ENCODE measurements around the gene SMYD3. TPM values are rescaled to one million over a fixed set of nuclear protein-coding genes. Genes with fewer than 3 reads are reported as not detected.

SMYD3 gene
- total RNA-seq, 1 donor from 2014 or later: 29.3 TPM

DNA sequence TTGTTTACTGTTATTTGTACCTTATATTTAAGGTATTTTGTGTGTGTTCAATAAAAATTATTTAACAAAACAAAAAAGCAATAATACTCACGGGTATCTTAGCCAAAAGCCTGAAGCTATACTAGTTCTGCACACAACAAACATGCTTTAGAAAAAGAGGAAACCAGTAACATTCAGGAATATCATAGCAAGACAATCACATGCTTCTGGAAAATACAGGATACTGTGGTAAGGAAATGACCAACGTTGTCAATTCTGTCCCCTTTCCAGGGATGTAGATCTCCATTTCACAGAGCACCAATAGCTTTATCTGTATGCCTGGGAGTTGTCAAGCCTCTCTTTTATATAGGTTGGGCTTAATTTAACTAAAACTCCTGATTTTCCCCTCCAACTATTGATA is 288.4 kb downstream of the SMYD3 start:
- Mint-ChIP-seq H3K27ac (ENCODE audit: unreplicated experiment) (no peak overlapping the region), H3K4me3 (ENCODE audit: unreplicated experiment) (no peak overlapping the region), H3K27me3 (ENCODE audit: low read depth) (no peaks in the 10 kb centered on the region), H3K9me3 (ENCODE audit: low read depth) (no peaks in the 10 kb centered on the region), H3K36me3 (ENCODE audit: low read depth) (no peaks in the 10 kb centered on the region), H3K4me1 (ENCODE audit: low read depth) (peaks cover 35% of the 10 kb centered on the region)
- TF ChIP-seq, protein P1, sequence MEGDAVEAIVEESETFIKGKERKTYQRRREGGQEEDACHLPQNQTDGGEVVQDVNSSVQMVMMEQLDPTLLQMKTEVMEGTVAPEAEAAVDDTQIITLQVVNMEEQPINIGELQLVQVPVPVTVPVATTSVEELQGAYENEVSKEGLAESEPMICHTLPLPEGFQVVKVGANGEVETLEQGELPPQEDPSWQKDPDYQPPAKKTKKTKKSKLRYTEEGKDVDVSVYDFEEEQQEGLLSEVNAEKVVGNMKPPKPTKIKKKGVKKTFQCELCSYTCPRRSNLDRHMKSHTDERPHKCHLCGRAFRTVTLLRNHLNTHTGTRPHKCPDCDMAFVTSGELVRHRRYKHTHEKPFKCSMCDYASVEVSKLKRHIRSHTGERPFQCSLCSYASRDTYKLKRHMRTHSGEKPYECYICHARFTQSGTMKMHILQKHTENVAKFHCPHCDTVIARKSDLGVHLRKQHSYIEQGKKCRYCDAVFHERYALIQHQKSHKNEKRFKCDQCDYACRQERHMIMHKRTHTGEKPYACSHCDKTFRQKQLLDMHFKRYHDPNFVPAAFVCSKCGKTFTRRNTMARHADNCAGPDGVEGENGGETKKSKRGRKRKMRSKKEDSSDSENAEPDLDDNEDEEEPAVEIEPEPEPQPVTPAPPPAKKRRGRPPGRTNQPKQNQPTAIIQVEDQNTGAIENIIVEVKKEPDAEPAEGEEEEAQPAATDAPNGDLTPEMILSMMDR (IDR thresholded peaks at IDR 0.05): no peak
- no peak for DNase-seq (ENCODE audit: low spot score)

DNA sequence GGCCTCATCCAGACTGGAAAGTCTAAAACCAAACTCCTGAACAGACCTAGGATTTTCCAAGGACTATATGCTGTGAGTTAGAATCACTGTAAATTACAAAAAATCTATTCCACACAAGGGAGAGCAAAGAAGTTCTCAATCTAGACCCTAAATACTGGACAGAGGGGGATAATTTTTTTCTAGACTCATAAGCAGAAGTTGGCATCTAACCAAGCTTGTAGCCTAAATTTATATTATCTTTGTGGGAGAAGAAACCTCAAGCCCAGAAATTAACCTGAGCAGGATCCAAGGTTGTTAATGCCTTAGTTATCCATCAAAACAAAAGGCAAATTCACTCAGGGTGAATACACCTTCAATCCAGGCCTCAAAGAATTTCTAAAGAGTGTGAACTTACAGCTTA is 290.2 kb downstream of the SMYD3 start:
- no peaks in the 10 kb centered on the region for H3K9me3 Mint-ChIP-seq (ENCODE audit: low read depth)
- H3K36me3 Mint-ChIP-seq (ENCODE audit: low read depth): no peaks in the 10 kb centered on the region
- TF ChIP-seq, protein P1 (IDR thresholded peaks at IDR 0.05): no peak
- DNase-seq (ENCODE audit: low spot score): no peak
- no peaks in the 10 kb centered on the region for H3K27me3 Mint-ChIP-seq (ENCODE audit: low read depth)
- no peak overlapping the region for H3K4me3 Mint-ChIP-seq (ENCODE audit: unreplicated experiment)
- peaks cover 37% of the 10 kb centered on the region for H3K4me1 Mint-ChIP-seq (ENCODE audit: low read depth)
- no peak overlapping the region for H3K27ac Mint-ChIP-seq (ENCODE audit: unreplicated experiment)

DNA sequence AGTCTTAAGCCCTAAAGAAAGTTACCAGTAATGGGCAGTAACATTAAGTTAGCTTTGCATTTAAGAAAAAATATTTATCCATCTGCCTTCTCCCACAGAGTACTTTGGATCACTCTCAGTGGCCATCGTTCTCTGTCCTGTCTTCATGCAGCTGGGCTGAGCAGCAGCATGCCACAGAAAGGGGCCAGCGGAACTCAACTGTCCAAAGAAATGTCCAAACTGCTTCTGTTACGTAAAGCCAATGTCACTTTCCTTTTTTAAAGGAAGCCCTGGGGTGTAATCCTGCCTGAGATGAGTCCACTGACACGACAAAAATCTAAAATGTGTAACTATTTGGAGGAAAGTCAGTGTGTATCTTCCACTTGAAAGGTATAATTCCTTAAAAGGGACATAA is 291.6 kb downstream of the SMYD3 start:
- H3K9me3 Mint-ChIP-seq (ENCODE audit: low read depth): no peaks in the 10 kb centered on the region
- TF ChIP-seq, protein P1 (IDR thresholded peaks at IDR 0.05): no peak
- no peak for DNase-seq (ENCODE audit: low spot score)
- H3K36me3 Mint-ChIP-seq (ENCODE audit: low read depth): no peaks in the 10 kb centered on the region
- H3K27ac Mint-ChIP-seq (ENCODE audit: unreplicated experiment): peak overlapping the region; percentile 95
- no peak overlapping the region for H3K4me3 Mint-ChIP-seq (ENCODE audit: unreplicated experiment)
- no peaks in the 10 kb centered on the region for H3K27me3 Mint-ChIP-seq (ENCODE audit: low read depth)
- peaks cover 37% of the 10 kb centered on the region for H3K4me1 Mint-ChIP-seq (ENCODE audit: low read depth)

DNA sequence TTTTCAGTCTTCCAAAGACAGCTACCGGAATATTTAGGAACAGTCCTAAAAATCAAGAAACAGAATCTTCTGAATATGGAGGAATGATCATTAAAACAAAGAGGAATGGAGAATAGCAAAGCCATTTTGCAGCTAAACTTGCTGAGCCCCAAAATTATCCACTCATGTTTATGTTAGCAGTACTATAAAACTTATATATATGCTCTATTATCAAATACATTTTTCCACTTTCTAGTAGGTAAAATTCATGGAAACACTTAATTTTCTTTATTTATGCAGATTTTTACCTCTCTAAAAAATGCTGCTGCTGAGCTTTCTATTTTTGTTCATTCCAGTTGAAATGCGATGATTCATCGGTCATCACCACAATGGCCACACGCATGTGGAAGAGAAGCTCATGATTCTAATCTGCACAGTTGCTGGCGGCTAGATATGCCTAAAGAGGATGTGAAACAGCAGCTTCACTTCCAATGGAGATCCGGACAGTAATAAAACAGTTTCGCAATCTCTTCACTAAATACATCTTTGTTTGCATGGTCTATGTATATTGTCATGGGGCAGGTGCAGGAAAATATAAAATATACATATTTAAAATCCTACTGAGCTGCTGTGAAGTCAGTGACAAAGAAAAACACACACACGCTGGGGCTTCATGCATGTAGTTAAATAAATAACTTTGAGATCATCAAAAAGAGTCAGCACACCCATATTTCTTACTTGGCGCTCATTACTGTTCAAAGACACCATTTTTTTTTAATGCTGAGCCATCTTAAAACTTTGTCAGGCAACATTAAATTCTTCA is 292.2 kb downstream of the SMYD3 start:
- TF ChIP-seq, protein P1 (IDR thresholded peaks at IDR 0.05): no peak
- Mint-ChIP-seq H3K4me1 (ENCODE audit: low read depth) (peaks cover 36% of the 10 kb centered on the region), H3K9me3 (ENCODE audit: low read depth) (no peaks in the 10 kb centered on the region), H3K4me3 (ENCODE audit: unreplicated experiment) (peak overlapping the region; percentile 20), H3K36me3 (ENCODE audit: low read depth) (no peaks in the 10 kb centered on the region), H3K27me3 (ENCODE audit: low read depth) (no peaks in the 10 kb centered on the region), H3K27ac (ENCODE audit: unreplicated experiment) (peak overlapping the region; percentile 95)
- DNase-seq (ENCODE audit: low spot score): no peak

DNA sequence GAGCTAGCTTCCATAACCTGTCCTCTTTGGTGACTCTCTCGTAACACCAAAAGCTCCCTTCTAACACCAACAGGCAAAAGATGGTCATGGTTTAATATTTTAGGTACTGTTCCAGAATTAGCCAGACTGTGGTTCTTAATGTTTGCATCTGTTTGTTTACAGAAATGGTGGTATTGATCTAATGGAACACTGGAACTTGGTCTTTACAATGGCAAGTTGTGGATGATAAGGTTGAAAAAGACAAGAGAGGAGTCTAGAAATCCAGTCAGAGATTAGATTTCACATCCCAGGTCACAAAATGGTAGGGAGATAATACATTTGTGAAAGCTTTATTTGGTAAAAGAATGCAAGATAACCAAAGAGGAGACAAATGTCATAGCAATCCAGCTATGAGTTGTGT is 293.1 kb downstream of the SMYD3 start:
- Mint-ChIP-seq H3K36me3 (ENCODE audit: low read depth) (no peaks in the 10 kb centered on the region), H3K27ac (ENCODE audit: unreplicated experiment) (peak overlapping the region; percentile 95), H3K4me1 (ENCODE audit: low read depth) (peaks cover 26% of the 10 kb centered on the region), H3K9me3 (ENCODE audit: low read depth) (no peaks in the 10 kb centered on the region), H3K27me3 (ENCODE audit: low read depth) (no peaks in the 10 kb centered on the region), H3K4me3 (ENCODE audit: unreplicated experiment) (no peak overlapping the region)
- TF ChIP-seq, protein P1 (IDR thresholded peaks at IDR 0.05): no peak
- no peak for DNase-seq (ENCODE audit: low spot score)
